ENCODE measurements around the gene BIRC5.

Gene BIRC5

DNA sequence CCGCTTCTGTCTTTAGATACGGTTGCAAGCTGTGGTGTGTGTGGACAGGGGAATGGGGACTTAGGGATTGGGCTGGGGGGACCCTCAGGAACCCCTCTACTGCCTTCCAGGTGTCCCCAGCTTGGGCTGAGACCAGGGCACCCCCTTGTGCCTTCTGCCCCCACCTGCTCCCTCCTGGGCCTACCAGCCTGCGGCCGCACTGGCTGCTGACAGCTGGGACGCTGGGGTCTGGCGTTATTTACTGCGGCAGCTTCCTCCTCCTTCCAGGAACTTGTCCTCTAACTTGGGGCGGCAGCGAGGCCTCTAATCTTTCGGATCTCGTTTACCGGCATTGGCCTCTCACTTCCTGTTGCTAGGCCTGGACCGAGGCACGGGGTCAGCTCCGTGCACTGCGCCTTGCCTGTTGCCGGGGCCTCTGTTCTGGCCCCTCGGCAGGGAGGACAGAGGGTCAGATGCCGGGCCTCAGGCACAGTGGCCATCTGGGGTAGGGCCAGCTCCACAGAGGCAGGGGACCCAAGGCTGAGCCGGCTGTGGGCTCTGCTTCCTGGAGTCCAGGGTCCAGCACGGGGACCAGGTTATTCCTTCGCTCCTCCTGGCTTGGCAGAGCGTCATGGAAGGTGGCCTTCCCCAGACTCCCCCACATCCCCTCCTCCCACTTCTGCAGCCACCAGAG, 49.1 kb downstream of the BIRC5 start:
- TF ChIP-seq FOXP2 (optimal IDR thresholded peaks at IDR 0.05; ENCODE audit: control extremely low read depth, extremely low read length, insufficient read depth) (no peak), EZH2 (IDR thresholded peaks at IDR 0.05) (no peak), POLR2AphosphoS5 (IDR thresholded peaks at IDR 0.05; ENCODE audit: borderline replicate concordance, low read depth, low read length) (no peak)
- H3K4me3 ChIP-seq, result no peak overlapping the region
- H3K9ac ChIP-seq (ENCODE audit: insufficient read length), result no peak overlapping the region
- H3K36me3 ChIP-seq (ENCODE audit: insufficient read depth, low read length), result no peaks in the 10 kb centered on the region
- no peak for DNase-seq (ENCODE audit: low read depth, low spot score)
- H3K9me3 ChIP-seq (ENCODE audit: low read depth, low read length), result no peaks in the 10 kb centered on the region
- H3K27ac ChIP-seq, result no peak overlapping the region; the same call in 1 of the 2 replicates

DNA sequence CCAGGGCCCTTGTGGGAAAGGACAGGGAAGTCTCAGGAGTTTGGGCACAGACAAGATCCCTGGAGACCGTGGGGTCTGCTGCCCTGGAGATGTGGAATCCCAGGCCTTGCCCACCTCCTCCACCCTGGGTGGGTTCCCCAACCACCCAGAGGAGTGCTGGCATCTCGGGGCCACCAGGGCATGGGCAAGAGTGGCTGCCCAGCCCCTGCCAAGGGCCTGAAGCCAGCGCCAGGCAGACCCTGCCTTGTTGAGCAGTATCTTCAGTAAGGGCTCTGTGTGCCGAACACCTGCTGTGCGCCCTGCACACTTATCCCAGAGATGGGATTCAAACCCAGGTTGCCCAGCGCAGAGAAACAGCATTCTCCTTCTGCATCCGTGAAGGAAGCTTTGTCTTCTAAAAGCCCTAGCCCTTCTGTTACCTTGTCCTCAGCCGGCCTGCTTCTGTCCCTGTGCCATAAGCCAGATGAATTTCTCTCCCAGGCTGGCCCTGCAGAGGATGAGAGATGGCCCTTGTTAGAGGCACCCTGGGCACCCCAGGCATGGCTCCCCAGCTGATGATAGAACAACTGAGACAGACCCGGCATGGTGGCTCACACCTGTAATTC, 49.8 kb downstream of the BIRC5 start:
- Histone ChIP-seq H3K4me3 (no peak overlapping the region), H3K9ac (ENCODE audit: insufficient read length) (no peak overlapping the region), H3K27ac (no peak overlapping the region; the same call in 1 of the 2 replicates), H3K36me3 (ENCODE audit: insufficient read depth, low read length) (no peaks in the 10 kb centered on the region), H3K9me3 (ENCODE audit: low read depth, low read length) (no peaks in the 10 kb centered on the region)
- TF ChIP-seq EZH2 (IDR thresholded peaks at IDR 0.05), result no peak
- no peak for TF ChIP-seq POLR2AphosphoS5 (IDR thresholded peaks at IDR 0.05; ENCODE audit: borderline replicate concordance, low read depth, low read length)
- no peak for TF ChIP-seq FOXP2 (optimal IDR thresholded peaks at IDR 0.05; ENCODE audit: control extremely low read depth, extremely low read length, insufficient read depth)
- no peak for DNase-seq (ENCODE audit: low read depth, low spot score)

DNA sequence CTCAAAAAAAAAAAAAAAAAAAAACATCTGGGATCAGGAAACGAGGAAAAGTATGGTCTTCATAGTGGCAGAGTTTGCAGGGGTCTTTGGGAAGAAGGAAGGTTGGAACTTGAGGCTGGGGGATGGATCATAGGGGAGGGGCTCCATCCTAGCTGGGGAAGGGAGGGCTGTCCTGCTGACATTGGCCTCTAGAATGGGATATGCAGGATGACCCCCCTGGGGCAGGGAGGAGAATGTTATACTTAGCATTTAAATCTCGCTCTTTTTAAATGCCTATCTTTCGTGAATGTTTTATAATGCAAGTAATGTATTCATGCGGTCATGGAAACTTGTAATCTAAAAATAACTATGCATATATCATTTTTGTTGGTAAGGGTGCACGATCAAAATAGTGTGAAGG, 50.5 kb downstream of the BIRC5 start:
- DNase-seq (ENCODE audit: low read depth, low spot score), result no peak
- H3K9ac ChIP-seq (ENCODE audit: insufficient read length), result no peak overlapping the region
- H3K4me3 ChIP-seq, result no peak overlapping the region
- no peaks in the 10 kb centered on the region for H3K9me3 ChIP-seq (ENCODE audit: low read depth, low read length)
- no peak for TF ChIP-seq FOXP2 (optimal IDR thresholded peaks at IDR 0.05; ENCODE audit: control extremely low read depth, extremely low read length, insufficient read depth)
- TF ChIP-seq POLR2AphosphoS5 (IDR thresholded peaks at IDR 0.05; ENCODE audit: borderline replicate concordance, low read depth, low read length), result no peak
- no peak for TF ChIP-seq EZH2 (IDR thresholded peaks at IDR 0.05)
- no peaks in the 10 kb centered on the region for H3K36me3 ChIP-seq (ENCODE audit: insufficient read depth, low read length)
- peak overlapping the region; percentile 81; the same call in 1 of the 2 replicates for H3K27ac ChIP-seq

DNA sequence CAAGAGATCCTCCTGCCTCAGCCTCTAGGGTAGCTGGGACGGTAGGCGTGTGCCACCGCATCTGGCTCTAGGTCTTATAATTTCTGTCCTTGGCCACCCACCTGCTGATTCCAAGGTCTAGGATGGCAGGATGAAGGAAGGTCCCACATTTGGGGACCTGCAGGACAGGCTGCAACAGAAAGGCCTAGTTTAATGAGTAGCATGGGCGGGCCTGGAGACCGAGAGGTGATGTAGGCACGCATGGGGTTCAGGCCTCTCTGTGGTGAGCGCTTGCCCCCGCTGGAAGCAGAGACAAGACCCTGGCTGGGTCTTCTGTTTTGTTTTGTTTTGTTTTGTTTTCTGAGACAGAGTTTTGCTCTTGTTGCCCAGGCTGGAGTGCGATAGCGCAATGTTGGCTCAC, 51.1 kb downstream of the BIRC5 start:
- DNase-seq (ENCODE audit: low read depth, low spot score), result no peak
- H3K27ac ChIP-seq, result peak overlapping the region; percentile 81
- H3K4me3 ChIP-seq, result no peak overlapping the region
- H3K9ac ChIP-seq (ENCODE audit: insufficient read length), result no peak overlapping the region
- no peaks in the 10 kb centered on the region for H3K9me3 ChIP-seq (ENCODE audit: low read depth, low read length)
- no peaks in the 10 kb centered on the region for H3K36me3 ChIP-seq (ENCODE audit: insufficient read depth, low read length)
- TF ChIP-seq POLR2AphosphoS5 (IDR thresholded peaks at IDR 0.05; ENCODE audit: borderline replicate concordance, low read depth, low read length) (no peak), EZH2 (IDR thresholded peaks at IDR 0.05) (no peak), FOXP2 (optimal IDR thresholded peaks at IDR 0.05; ENCODE audit: control extremely low read depth, extremely low read length, insufficient read depth) (no peak)

DNA sequence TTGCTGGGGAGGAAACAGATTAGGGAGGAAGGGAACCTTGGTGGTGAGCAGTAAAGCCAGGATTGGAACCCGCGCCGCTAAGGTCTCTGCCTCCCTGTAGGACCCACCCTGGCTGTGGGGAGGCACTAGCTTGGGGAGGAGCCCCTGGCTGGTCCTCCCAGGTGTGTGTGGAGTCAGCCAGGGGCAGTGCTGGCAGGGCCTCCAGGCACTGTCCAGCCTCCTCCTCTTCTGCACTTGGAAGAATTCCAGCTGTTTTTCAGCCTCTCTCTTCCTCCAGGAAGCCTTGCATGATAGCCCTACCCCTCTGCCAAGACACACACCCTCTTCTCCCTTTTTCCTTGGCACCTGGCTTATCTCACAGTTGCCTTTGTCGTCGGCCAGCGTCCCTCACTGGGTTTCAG, 52.2 kb downstream of the BIRC5 start:
- no peaks in the 10 kb centered on the region for H3K36me3 ChIP-seq (ENCODE audit: insufficient read depth, low read length)
- no peaks in the 10 kb centered on the region for H3K9me3 ChIP-seq (ENCODE audit: low read depth, low read length)
- no peak for DNase-seq (ENCODE audit: low read depth, low spot score)
- H3K27ac ChIP-seq, result peak overlapping the region; percentile 82
- TF ChIP-seq FOXP2 (optimal IDR thresholded peaks at IDR 0.05; ENCODE audit: control extremely low read depth, extremely low read length, insufficient read depth), result no peak
- TF ChIP-seq EZH2 (IDR thresholded peaks at IDR 0.05), result no peak
- TF ChIP-seq POLR2AphosphoS5 (IDR thresholded peaks at IDR 0.05; ENCODE audit: borderline replicate concordance, low read depth, low read length), result no peak
- no peak overlapping the region for H3K4me3 ChIP-seq
- H3K9ac ChIP-seq (ENCODE audit: insufficient read length), result no peak overlapping the region

DNA sequence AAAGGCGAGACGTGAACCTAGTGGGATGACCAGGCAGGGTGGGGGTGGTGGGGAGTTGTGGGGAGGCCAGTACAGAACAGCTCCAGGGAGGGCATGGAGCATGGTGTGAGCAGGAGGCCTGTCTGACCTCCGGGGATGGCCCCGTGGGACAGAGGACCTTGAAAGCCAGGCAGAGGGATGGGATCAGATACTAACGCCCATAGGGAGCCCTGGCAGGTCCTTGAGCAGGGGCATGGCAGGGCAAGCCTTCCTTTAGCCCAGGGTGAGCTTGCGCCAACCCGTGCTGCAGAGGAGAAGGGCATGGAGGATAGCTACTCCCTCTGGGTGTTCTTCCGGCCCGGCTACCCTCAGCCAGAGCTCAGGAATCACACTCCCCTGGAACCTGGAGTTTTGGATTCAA, 52.7 kb downstream of the BIRC5 start:
- Histone ChIP-seq H3K9ac (ENCODE audit: insufficient read length) (peak overlapping the region; percentile 75), H3K9me3 (ENCODE audit: low read depth, low read length) (no peaks in the 10 kb centered on the region), H3K36me3 (ENCODE audit: insufficient read depth, low read length) (no peaks in the 10 kb centered on the region), H3K27ac (peak overlapping the region; percentile 82), H3K4me3 (peak overlapping the region; percentile 51; the same call in 1 of the 2 replicates)
- DNase-seq (ENCODE audit: low read depth, low spot score), result no peak
- TF ChIP-seq FOXP2 (optimal IDR thresholded peaks at IDR 0.05; ENCODE audit: control extremely low read depth, extremely low read length, insufficient read depth), result no peak

DNA sequence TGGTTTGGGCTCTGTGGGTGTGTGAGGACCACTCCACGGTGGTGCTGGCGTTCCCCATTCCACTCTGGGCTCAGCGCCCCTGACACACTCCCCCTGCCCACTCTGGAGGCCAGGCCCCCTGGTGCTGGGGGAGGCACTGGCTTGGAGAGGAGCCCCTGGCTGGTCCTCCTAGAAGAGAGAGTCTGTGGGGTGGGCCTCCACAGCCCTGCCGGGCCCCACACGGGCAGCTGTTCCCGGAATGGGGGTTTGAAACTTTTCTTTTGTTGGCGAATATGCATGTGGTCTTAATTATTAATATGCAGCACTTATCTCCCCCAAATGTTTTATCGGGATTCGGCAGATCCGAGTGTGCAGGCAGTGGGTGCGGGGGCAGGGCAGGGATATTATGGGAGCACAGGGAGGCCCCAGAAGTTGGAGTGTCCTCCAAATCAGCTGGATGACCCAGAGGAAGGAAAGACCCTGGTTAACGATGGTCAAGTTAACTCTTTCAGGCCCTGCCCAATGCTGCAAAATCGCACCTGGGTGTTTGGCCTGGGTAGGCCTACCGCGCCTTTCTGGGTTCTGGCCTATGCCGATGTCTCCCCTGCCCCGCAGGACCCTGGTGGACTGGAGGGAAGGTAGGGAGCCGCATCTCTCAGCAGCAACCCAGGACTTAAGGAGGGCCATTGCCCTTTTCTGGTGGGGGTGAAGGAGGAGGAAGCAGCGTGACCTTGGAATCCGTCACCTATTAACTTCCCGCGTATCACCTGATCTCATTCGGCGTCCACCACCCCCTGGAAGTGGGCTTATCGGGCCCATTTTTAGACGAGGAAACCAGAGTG, 53.4 kb downstream of the BIRC5 start:
- H3K9ac ChIP-seq (ENCODE audit: insufficient read length), result peak overlapping the region; percentile 75
- no peak for TF ChIP-seq EZH2 (IDR thresholded peaks at IDR 0.05)
- peak overlapping the region; percentile 82 for H3K27ac ChIP-seq
- peak overlapping the region; percentile 51; the same call in 1 of the 2 replicates for H3K4me3 ChIP-seq
- H3K9me3 ChIP-seq (ENCODE audit: low read depth, low read length), result no peaks in the 10 kb centered on the region
- H3K36me3 ChIP-seq (ENCODE audit: insufficient read depth, low read length), result no peaks in the 10 kb centered on the region
- DNase-seq (ENCODE audit: low read depth, low spot score), result no peak

DNA sequence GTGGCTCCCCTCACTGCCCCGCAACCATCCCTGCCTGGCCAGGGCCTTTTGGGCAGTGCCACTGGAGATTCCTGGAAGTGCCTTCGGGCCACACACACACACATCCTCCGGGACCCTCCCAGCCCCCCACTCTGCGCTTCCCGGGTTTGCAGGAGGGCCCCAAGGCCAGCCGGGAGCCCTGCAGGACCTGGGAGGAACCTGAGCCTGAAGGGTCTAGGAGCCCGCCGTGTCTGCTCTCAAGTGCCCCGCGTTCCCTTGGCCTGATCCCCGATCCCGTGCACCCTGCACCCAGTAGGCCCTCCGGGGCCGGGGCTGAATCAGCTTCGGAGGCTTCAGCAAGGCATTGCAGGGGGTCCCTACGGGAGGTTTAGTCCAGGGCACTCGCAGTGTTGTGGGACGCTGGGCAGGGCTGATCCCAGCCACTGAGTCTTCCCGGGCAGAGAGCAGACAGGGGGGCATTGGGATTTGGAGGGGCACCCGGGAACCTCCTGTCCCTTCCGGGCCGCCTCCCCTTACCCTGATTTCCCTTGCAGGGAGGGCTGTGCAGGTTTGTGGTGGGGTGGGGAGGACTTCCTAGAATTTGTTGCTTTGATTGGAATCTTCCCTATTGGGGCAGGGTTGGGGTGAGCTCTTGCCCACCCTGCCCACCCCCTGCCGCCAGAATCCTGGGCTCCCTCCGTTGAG, 54.3 kb downstream of the BIRC5 start:
- Histone ChIP-seq H3K4me3 (peak overlapping the region; percentile 72), H3K36me3 (ENCODE audit: insufficient read depth, low read length) (no peaks in the 10 kb centered on the region), H3K9ac (ENCODE audit: insufficient read length) (peak overlapping the region; percentile 30), H3K9me3 (ENCODE audit: low read depth, low read length) (no peaks in the 10 kb centered on the region), H3K27ac (peak overlapping the region; percentile 82; the same call in 1 of the 2 replicates)
- no peak for DNase-seq (ENCODE audit: low read depth, low spot score)
- TF ChIP-seq POLR2AphosphoS5 (IDR thresholded peaks at IDR 0.05; ENCODE audit: borderline replicate concordance, low read depth, low read length) (no peak), EZH2 (IDR thresholded peaks at IDR 0.05) (no peak), FOXP2 (optimal IDR thresholded peaks at IDR 0.05; ENCODE audit: control extremely low read depth, extremely low read length, insufficient read depth) (no peak)

Measured in SK-N-MC (cell line).